K562 (cell line): Measurements from ENCODE around the gene CADPS2.

ENCODE experiments used
- BHLHE40 ChIP-seq: IDR thresholded peaks from 2 replicates; pipeline ENCODE4 v1.6.1; 2011; ENCODE audit warnings: low read length, improper control_type of control experiment
- CREB1 ChIP-seq, 2 experiments: sonication (generic) in 1 of 2; formaldehyde crosslinking in 1 of 2; IDR thresholded peaks; 2 replicates each; pipeline versions ENCODE4 v1.6.1 to v1.8.0; 2012 to 2022; ENCODE audit warnings: inconsistent platforms in 1 of 2, mild to moderate bottlenecking in 1 of 2, missing genetic modification reagents in 1 of 2, moderate library complexity in 1 of 2
- PHB2 ChIP-seq: fragments of 450-650 bp; IDR thresholded peaks from 2 replicates; pipeline ENCODE4 v1.6.1; 2017; ENCODE audit warnings: low read depth
- POLR2AphosphoS5 ChIP-seq: IDR thresholded peaks from 2 replicates; pipeline ENCODE4 v1.6.1; 2011; ENCODE audit warnings: mild to moderate bottlenecking, low read depth, low read length, moderate library complexity; ENCODE audit not compliant: control insufficient read depth, insufficient read depth
- RCOR1 ChIP-seq, 2 experiments: IDR thresholded peaks; 2 replicates each; pipeline ENCODE4 v1.6.1; 2012; ENCODE audit warnings: low read depth in 2 of 2, low read length in 2 of 2, borderline replicate concordance in 1 of 2, improper control_type of control experiment in 1 of 2
- THRB ChIP-seq: fragments of 450-650 bp; formaldehyde crosslinking; conservative IDR thresholded peaks from 2 replicates; pipeline ENCODE4 v1.4.0; 2022; ENCODE audit warnings: mild to moderate bottlenecking, missing genetic modification characterization

- TF ChIP-seq THRB = no peak
- no peak for TF ChIP-seq POLR2AphosphoS5
- TF ChIP-seq BHLHE40 = no peak
- TF ChIP-seq RCOR1 (IDR thresholded peaks at IDR 0.05; ENCODE audit: borderline replicate concordance in 1 of 2, low read depth in 2 of 2, low read length in 2 of 2) = no peak
- TF ChIP-seq CREB1 (IDR thresholded peaks at IDR 0.05) = no peak
- no peak for TF ChIP-seq CREB1 (CRISPR knock-in tag; IDR thresholded peaks at IDR 0.05)
- no peak for TF ChIP-seq PHB2
These were observed 119.7 kb downstream of the CADPS2 start for GRCh38 chr7:122766593-122766992.
